Measurements from ENCODE around the gene NBEAL1. TPM values are rescaled to one million over a fixed set of nuclear protein-coding genes. Genes with fewer than 3 reads are reported as not detected.

The NBEAL1 gene
- 8.1 and 8.8 TPM in 2 replicates for total RNA-seq

DNA sequence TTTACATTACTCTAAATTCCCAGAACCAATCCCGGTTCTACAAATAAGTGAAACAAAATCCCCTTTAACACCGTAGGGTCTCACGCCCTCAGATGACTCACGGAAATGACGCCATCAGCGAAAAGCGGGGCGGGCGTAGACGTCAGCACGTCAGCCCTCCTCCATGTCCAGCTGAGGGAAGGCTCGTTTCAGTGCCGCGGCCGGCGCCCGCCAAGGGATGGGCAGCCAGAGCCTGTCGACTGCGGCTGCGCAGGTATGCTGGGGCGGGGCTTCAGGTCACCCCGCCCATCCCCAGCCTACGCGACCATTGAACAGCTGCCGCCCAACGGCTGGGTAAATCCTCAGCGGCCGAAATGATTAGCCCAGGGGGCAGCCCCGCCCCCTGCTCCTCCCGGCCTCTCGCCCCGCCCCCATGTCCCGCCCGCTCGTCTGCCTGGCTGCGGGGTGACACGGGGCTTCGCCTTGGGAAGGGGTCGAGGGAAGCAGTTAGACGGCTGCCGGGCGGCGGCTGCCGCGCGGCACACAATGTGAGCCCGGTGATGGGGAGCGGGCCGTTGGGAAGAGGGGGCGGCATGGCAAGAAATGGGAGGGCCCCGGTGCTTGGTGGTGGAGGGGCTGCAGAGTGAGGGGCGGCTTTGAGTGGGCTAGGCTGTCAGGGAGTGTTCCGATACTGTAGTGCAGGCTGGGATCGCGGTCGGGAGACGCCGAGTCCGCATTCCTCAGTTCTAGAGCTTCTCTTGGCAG is at the start of gene NBEAL1:
TSS of gene NBEAL1 (plus strand) at position 420 of the 744 bp plus-strand sequence. CDS start 1,510 bp downstream, outside the sequence.

DNA sequence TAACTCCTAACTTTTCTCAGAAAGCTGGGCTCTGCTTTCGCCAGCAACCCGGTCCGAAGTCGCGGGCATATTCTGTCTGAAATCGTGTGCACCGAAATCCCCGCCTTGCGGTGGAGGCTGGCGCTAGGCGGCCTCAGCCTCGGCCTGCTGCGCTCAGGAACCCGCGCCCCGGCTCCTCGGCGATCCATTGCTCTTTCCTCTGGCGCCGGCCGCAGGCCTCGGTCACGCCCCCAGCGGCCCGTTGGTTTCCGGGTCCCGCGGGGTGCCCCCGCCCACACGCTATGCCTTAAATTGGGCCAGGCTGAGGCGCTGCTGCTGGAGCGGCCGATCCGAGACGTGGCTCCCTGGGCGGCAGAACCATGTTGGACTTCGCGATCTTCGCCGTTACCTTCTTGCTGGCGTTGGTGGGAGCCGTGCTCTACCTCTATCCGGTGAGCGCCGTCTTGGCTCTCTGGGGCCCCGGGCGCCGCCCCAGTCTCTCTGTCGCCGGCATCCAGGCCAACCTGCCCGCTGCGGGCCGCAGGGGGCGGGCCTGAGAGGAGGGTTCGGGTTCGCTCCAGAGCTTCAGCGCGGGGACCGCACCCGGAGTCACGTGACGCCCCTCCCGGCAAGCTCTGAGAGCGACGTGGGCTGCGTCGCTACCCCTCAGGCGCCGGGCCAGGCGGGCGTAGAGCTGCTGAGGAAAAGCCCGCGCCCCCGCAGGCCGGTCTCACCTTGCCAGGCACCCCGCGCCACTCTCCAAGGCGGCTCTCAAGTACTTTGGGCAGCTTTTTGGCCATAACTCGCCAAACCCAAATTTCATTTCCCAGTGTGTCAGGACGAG is 224.2 kb downstream of the NBEAL1 start, which contains the start of gene CYP20A1:
TSS of gene CYP20A1 (plus strand) at position 315 of the 823 bp plus-strand sequence. CDS start at position 360, 45 bp downstream.

Other genes starting within 250 kb of the NBEAL1 start
- 2.1 and 2.5 TPM in 2 replicates for gene ICA1L, start 143.1 kb upstream of the NBEAL1 start, total RNA-seq
- gene WDR12, start 103.2 kb upstream of the NBEAL1 start, total RNA-seq = 22.8 and 30.5 TPM in 2 replicates
- gene CARF, start 102.6 kb upstream of the NBEAL1 start, total RNA-seq = 1.3 TPM in 2 replicates
- gene CYP20A1, start 224.1 kb downstream of the NBEAL1 start, total RNA-seq = 16.9 and 19.7 TPM in 2 replicates

Measured in mammary microvascular endothelial cell (primary cell).